ENCODE data around the gene IGSF23.
"Not testable (repeated sequence)": the region's sequence is repeated elsewhere in the genome, so short reads cannot be mapped to it uniquely, and the experiment has no call there.

IGSF23 gene

DNA sequence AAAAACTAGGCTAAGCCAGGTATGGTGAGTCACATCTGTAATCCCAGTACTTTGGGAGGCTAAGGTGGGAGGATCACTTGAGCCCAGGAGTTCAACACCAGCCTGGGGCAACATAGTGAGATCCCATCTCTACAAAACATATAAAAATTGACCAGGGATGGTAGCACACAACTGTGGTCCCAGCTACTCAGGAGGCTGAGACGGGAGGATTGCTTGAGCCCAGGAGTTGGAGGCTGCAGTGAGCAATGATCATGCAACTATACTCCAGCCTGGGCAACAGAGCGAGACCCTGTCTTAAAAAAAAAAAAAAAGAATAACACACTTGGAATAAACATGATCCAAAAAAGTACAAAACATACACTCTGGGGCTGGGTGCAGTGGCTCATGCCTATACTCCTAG is 56.7 kb downstream of the IGSF23 start:
- DNase-seq = not testable (repeated sequence)

DNA sequence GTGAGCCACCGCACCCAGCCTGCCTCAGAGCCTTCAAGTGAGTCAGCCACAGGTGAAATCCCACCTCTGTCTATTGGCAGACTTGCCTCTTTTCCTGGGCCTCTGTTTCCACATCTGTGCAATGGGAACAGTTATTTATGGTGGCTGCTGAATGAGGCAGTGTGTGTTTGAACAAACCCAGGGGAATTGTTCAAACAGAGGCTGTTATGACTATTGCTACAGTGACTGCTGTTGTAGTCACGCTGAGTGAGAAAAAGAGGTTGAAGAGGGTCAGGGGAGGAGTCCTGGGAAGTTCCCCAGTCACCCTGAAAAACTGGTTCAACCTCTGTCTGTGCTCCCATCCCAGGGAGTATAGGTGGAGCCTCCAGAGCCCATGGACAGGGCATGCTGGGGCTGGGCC is 58.0 kb downstream of the IGSF23 start, which contains the start of gene CEACAM19:
Gene CEACAM19, plus strand, starts transcription at position 83 of the 400 bp plus-strand sequence. CDS start 450 bp downstream, outside the sequence.
- no peak for DNase-seq

DNA sequence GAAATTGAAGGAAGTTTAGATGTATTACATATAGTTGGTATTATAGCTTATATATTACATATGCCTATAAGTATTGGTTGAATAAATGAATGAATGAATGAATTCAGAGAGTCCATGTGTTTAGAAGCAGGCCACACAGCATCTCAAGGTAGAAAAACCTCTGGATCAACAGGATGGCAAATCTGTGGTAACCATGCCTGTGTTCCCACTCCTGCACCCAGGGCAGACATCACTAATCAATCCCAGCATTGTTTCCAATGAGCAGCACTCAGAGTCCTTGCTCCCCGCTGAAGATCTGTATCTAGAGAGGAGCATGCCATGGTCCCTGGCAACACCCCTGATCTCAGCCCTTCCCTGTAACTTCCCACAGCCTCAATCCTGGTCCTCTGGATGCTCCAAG is 58.9 kb downstream of the IGSF23 start:
- DNase-seq = no peak

DNA sequence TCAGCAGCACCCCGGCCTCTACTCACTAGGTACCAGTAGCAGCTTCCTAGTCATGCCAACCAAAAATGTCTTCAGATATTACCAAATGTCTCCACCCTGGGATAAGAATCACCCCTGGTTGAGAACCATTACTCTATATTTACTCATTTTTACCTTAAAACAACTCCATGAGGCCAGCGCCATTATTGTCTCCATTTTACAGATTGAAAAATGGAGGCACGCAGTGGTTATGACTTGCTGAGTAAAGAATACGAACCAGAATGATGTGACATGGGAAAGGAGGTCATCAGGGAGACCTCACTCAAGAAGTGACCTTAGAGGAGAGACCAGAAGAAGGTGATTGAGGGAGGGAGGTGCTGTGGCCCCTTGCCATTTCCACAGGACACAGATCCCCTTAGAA is 60.1 kb downstream of the IGSF23 start:
- no peak for DNase-seq

DNA sequence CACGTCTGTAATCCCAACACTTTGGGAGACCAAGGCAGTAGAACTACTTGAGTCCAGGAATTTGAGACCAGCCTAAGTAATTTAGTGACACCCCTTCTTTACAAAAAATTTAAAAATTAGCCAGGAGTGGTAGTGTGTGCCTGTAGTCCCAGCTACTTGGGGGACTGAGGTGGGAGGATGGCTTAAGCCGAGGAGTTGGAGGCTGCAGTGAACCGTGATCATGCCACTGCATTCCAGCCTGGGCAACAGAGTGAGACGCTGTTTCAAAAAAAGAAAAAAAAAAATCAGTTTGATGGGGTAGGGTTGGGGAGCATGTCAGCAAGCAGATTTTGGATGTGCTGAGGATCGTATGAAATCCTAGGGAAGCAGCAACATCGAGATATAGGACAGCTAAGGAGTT is 62.2 kb downstream of the IGSF23 start:
- no peak for DNase-seq

DNA sequence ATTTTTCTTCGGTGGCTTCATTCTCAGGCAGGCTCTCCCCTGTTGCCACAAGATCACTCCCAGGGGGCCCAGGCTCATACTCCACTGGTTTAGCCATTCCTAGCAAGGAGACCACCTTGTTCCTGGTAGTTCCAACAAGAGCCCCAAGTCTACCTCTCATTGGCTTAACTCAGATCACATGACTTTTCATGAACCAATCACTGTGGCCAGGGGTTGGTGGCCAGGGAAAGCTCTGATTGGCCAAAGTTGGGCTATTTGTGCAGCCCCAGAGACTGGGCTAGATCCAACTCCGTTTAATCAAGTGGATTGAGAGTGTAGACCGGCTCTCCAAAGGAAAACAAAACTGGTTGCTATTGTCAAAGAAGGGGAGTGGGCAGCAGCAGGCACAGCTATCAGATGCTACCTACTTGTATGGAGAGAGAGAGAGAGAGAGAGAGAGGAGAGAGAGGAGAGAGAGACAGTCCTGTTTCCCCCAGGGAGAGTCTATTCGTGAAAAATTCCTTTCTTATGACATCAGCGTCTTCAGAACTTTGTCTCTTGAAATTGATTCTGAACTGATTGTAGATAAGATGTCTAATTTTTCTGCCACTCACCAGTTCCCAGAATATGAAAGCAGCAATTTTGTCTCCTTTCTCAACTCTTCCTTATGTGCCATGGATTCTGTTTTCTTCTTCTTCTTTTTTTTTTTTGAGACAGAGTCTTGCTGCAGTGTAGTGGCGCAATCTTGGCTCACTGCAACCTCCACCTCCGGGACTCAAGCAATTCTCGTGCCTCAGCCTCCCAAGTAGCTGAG is 63.9 kb downstream of the IGSF23 start:
- DNase-seq = no peak

DNA sequence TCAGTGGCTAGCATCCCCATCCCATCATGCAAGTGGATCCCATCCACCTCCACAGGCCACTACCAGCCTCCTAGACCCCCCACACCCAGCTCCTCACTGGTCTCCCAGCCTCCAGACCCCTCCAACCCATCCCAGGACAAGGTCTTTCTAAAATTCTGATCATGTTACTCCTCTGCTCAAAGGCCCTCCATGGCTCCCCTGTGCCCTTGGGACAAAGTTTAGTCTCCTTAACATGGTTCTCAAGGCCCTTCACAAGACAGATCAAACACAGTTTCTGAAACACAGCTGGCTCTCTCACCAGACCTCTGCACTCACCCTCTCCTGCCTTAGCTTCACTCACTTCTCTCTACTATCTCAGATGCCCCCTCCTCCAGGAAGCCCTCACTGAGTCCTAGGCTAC is 67.2 kb downstream of the IGSF23 start:
- no peak for DNase-seq

DNA sequence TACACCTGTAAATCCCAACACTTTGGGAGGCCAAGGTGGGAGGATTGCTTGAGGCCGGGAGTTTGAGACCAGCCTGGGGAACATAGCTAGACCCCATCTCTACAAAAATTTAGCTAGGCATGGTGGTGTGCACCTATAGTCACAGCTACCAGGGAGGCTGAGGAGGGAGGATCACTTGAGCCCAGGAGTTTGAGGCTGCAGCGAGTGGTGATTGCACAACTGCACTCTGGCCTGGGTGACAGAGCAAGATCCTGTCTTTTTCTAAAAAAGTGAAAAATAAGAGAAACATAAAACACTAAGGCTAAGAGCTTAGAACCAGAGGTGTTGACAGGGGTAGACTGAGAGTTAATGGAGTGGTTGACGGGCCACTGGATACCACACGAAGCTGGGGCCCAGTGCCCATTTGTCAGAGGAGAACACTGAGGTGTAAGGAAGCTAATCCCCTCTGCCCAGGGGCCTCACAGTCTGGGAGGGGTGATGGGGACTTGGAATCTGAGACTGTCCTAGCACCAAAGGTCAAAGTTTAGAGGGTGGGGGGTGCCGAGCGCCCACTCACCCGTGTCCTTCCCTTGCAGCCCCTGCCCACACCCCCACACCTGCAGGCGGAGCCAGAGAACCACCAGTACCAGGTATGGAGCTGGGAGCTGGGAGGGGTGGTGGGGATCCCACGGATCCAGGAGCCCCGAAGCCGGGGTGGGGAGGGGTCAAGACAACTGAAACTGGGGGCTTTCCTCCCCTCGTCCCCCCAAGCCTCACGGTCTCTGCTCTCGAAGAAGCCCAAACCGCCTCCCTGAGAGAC is 68.8 kb downstream of the IGSF23 start:
- no peak for DNase-seq

DNA sequence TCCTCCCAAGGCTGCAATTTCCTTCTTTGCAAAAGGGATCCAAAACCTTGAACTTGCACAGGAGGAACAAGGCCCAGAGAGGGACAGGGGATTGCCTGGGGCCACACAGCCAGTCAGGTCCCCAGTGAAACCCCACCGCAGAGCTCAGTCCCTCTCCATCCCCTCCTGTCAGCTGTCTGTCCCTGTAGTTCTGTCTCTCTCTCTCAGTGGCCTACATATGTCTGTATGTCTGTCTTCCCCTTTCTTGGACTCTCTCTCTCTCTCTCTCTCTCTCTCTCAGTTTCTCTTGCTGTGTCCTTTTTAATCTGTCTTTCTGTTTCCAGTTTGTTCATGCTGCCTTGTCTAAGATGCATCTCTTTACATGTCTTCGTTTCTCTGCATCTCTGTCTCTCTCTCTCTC is 69.4 kb downstream of the IGSF23 start:
- no peak for DNase-seq

DNA sequence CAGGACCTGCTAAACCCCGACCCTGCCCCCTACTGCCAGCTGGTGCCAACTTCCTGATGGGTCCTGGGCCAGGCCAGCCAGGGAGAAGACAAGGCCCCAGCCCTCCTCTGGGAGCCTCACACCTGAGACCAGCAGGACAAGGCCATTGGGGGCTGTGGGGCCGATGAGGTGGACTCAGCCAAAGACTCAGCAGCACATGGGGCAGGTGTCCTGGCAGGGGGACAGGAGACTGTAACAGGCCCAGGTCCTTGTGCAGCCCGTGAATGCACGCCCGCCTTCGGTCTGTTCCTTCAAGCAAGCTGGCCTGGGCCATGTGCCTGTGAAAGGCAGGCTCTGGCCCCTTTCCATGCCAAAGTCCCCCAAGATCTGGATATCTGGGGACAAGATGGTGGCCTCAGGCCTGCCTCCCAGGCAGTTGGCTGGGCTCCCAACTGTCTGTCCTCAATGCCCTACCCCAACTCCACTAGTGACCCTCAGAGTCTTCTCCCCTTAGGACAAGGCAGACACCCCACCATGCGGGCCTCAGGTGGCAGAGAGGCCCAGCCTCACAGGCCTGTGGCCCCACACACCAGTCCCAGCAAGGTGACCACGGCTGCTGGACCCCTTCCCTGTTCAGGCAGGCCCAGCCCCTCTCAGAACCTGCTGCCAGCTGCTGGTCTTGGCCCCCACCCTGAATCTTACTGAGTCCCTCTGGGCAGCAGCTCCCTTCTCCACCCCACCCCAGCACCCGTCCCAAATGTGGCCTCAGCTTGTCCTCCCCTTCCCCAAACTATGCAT is 70.3 kb downstream of the IGSF23 start:
- no peak for DNase-seq

DNA sequence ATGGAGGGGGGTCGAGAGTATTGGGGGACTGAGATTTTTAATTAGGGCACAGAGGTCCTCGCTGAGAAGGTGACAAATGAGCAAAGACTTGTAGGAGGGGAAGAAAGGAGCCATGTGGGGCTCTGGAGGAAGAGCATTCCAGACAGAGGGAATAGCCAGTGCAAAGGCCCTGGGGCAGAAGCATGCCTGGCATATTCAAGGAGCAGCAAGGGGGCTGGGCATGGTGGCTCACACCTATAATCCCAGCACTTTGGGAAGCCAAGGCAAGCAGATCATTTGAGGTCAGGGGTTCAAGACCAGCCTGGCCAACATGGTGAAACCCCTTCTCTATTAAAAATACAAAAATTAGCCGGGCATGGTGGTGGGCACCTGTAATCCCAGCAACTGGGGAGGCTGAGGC is 71.0 kb downstream of the IGSF23 start:
- not testable (repeated sequence) for DNase-seq

DNA sequence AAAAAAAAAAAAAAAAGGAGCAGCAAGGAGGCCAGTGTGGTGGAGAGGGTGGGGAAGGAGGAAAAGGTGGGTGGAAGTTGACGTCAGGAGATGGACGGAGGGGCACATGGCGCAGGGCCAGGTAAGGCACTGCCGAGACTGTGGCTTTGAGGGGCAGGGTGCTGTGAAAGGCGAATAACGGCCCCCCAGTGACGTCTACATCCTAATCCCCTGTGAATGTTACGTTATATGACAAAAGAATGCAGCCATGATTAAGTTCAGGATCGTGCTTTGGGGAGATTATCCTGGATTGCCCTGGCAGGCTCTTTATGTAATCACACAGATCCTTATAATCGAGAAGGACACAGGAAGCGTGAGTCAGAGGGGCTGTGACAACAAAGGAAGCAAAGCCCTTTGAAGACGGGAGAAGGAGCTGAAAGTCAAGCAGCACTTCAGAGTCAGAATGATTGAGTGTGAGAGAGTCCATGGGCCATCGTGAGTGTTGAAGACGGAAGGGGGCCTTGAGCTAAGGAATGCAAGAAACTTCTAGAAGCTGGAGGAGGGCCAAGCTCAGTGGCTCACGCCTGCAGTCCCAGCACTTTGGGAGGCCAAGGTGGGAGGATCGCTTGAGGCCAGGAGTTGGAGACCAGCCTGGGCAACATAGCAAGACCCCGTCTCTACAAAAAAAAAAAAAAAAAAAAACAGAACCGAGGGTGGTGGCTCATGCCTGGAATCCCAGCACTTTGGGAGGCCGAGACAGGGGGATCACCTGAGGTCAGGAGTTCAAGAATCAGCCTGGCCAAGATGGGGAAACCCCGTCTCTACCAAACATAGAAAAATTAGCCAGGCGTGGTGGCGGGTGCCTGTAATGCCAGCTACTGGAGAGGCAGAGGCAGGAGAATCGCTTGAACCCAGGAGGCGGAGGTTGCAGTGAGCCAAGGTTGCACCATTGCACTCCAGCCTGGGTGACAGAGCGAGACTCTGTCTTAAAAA is 71.8 kb downstream of the IGSF23 start:
- DNase-seq = peak in 1 of 2 donors; percentile 18

DNA sequence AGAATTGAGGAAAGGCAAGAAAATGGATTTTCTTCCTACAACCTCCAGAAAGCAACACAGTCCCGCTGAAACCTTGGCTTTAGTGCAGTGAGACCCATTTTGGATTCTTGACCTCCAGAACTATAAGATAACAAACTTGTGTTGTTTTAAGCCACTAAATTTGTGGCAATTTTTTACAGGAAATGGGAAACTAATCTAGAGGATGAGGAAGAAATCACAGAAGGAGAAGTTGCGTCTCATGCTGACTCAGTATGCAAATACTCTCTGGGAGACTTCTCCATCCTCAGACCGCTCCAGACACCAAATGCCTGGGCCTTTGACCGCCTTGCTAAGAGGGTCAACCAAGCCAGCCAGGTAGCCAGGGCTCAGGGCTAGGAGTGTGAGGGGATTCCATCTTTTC is 72.5 kb downstream of the IGSF23 start:
- peak in 1 of 2 donors; percentile 35 for DNase-seq
